Measurements from ENCODE around the gene SOS2.

GRCh38 chr14:50230401-50230700, 1.0 kb downstream of the SOS2 start:
- no peak for TF ChIP-seq CTCF (IDR thresholded peaks at IDR 0.05)
- no peak for TF ChIP-seq POLR2A (IDR thresholded peaks at IDR 0.05)
